GM12878 (cell line): ENCODE measurements around the gene PCAT6. TPM values are rescaled to one million over a fixed set of nuclear protein-coding genes. Genes with fewer than 3 reads are reported as not detected.

Experiments used
- ATAC-seq: fragments of 200-7000 bp; cut with Tn5 transposase; 3 replicates; pipeline ENCODE4 v1.9.1; 2020; ENCODE audit warnings: mild to moderate bottlenecking, moderate library complexity
- BruUV-seq: library from RNA; stranded (reverse); fragments of 400-500 nt; replicated peaks from 2 replicates; lab custom pipeline; 2021; lab: Mats Ljungman, UMichigan
- CTCF ChIA-PET: fragments of 300-600 bp; sonication (Branson Sonifier 250); formaldehyde crosslinking; extraction: SDS; loops from one replicate; lab custom pipeline; 2021; ENCODE audit warnings: inconsistent platforms; lab: Yijun Ruan, JAX
- POLR2A ChIA-PET: fragments of 350-600 bp; formaldehyde crosslinking; extraction: SDS; loops from one replicate; lab custom pipeline; 2021; ENCODE audit warnings: inconsistent platforms; lab: Charles Lee
- RAD21 ChIA-PET: fragments of 300-600 bp; sonication (Branson Sonifier 250); formaldehyde crosslinking; loops from one replicate; lab custom pipeline; 2023; ENCODE audit warnings: antibody characterized with exemption; ENCODE audit not compliant: unreplicated experiment; lab: Charles Lee
- SMC1A ChIA-PET: fragments of 300-600 bp; sonication (Branson Sonifier 250); formaldehyde crosslinking; loops from one replicate; lab custom pipeline; 2023; ENCODE audit not compliant: unreplicated experiment, uncharacterized antibody; lab: Charles Lee
- DNase-seq: peaks from one replicate; pipeline ENCODE4 v3.0.0-alpha.2; 2011; ENCODE audit warnings: low read depth, low spot score
- FAIRE-seq: peaks from 3 replicates; lab custom pipeline; 2011; peaks lifted over from hg19 to GRCh38; lab: Jason Lieb, UNC
- H2AFZ ChIP-seq: 2 replicates; pipeline ENCODE4 v1.6.0; 2011; ENCODE audit warnings: low read depth, low read length, control low read depth; ENCODE audit not compliant: control insufficient read depth
- H3K27ac ChIP-seq: 2 replicates; pipeline ENCODE4 v1.5.1; 2011; ENCODE audit warnings: control low read depth; ENCODE audit not compliant: control insufficient read depth, insufficient read depth
- H3K27me3 ChIP-seq, 2 experiments: replicated peaks in 1 of 2; 2 replicates each; pipeline versions ENCODE4 v1.6.0 to v1.6.1; 2011; ENCODE audit warnings: low read length in 1 of 2; ENCODE audit not compliant: control insufficient read depth in 2 of 2, insufficient read depth in 2 of 2
- H3K36me3 ChIP-seq, 2 experiments: 2 replicates each; pipeline ENCODE4 v1.5.1; 2011; ENCODE audit warnings: low read length in 1 of 2; ENCODE audit not compliant: control insufficient read depth in 2 of 2, insufficient read depth in 2 of 2
- H3K4me1 ChIP-seq: 2 replicates; pipeline ENCODE4 v1.6.1; 2011; ENCODE audit warnings: mild to moderate bottlenecking, low read length, moderate library complexity, mixed read lengths; ENCODE audit not compliant: control insufficient read depth, insufficient read depth
- H3K4me2 ChIP-seq: 2 replicates; pipeline ENCODE4 v1.6.0; 2011; ENCODE audit warnings: control low read depth; ENCODE audit not compliant: control insufficient read depth, insufficient read depth
- H3K4me3 ChIP-seq: fragments of 200-600 bp; sonication (generic); 2 replicates; pipeline ENCODE4 v1.5.1; 2016
- H3K79me2 ChIP-seq: 2 replicates; pipeline ENCODE4 v1.6.0; 2011; ENCODE audit warnings: low read length; ENCODE audit not compliant: control insufficient read depth, insufficient read depth
- H3K9ac ChIP-seq: 2 replicates; pipeline ENCODE4 v1.8.0; 2011; ENCODE audit warnings: low read length, control low read depth, mixed read lengths; ENCODE audit not compliant: control insufficient read depth, insufficient read depth
- H3K9me3 ChIP-seq: replicated peaks from 3 replicates; pipeline ENCODE4 v1.5.1; 2011; ENCODE audit warnings: mild to moderate bottlenecking, low read length; ENCODE audit not compliant: control insufficient read depth, insufficient read depth
- H4K20me1 ChIP-seq: 2 replicates; pipeline ENCODE4 v1.6.0; 2011; ENCODE audit not compliant: control insufficient read depth, insufficient read depth
- EGR1 ChIP-seq, 2 experiments: IDR thresholded peaks; 1 replicate in 1 of 2; 2 replicates in 1 of 2; pipeline ENCODE4 v1.6.1; 2011 to 2012; ENCODE audit warnings: low read depth in 2 of 2, low read length in 2 of 2, borderline replicate concordance in 1 of 2, mild to moderate bottlenecking in 1 of 2, moderate library complexity in 1 of 2
- ETV6 ChIP-seq, 2 experiments: fragments of 450-650 bp in 1 of 2; IDR thresholded peaks in 1 of 2; conservative IDR thresholded peaks in 1 of 2; 2 replicates each; pipeline ENCODE4 v1.6.1; 2014; ENCODE audit warnings: antibody characterized with exemption in 1 of 2, borderline replicate concordance in 1 of 2, low read depth in 1 of 2, mild to moderate bottlenecking in 1 of 2, moderate library complexity in 1 of 2
- EZH2 ChIP-seq: IDR thresholded peaks from 2 replicates; pipeline ENCODE4 v1.6.1; 2012; ENCODE audit warnings: low read depth, mild to moderate bottlenecking, control low read depth, inconsistent platforms, low read length, borderline replicate concordance; ENCODE audit not compliant: control insufficient read depth
- FOS ChIP-seq: IDR thresholded peaks from 3 replicates; pipeline ENCODE4 v1.6.1; 2011; ENCODE audit warnings: borderline replicate concordance; ENCODE audit not compliant: insufficient read length; ENCODE audit errors: extremely low read depth
- FOXK2 ChIP-seq: fragments of 450-650 bp; IDR thresholded peaks from 2 replicates; pipeline ENCODE4 v1.6.1; 2017; ENCODE audit warnings: mild to moderate bottlenecking, moderate library complexity
- HCFC1 ChIP-seq: fragments of 150-350 bp; IDR thresholded peaks from 2 replicates; pipeline ENCODE4 v1.6.1; 2014; ENCODE audit warnings: low read length
- LARP7 ChIP-seq: fragments of 450-650 bp; IDR thresholded peaks from 2 replicates; pipeline ENCODE4 v1.6.1; 2017; ENCODE audit warnings: mild to moderate bottlenecking
- MEF2B ChIP-seq: fragments of 450-650 bp; IDR thresholded peaks from 2 replicates; pipeline ENCODE4 v1.6.1; 2018; ENCODE audit warnings: mild to moderate bottlenecking, moderate library complexity; ENCODE audit not compliant: partially characterized antibody, poor library complexity, severe bottlenecking
- NFYA ChIP-seq: IDR thresholded peaks from 2 replicates; pipeline ENCODE4 v1.6.1; 2011; ENCODE audit warnings: low read depth, mild to moderate bottlenecking, low read length, improper control_type of control experiment, borderline replicate concordance
- RB1 ChIP-seq: fragments of 450-650 bp; formaldehyde crosslinking; IDR thresholded peaks from 2 replicates; pipeline ENCODE4 v1.6.1; 2017; ENCODE audit warnings: mild to moderate bottlenecking, borderline replicate concordance
- SRF ChIP-seq, 2 experiments: IDR thresholded peaks; 2 replicates each; pipeline ENCODE4 v1.6.1; 2011; ENCODE audit warnings: low read depth in 2 of 2, low read length in 2 of 2, mild to moderate bottlenecking in 1 of 2, moderate library complexity in 1 of 2
- SUPT20H ChIP-seq: IDR thresholded peaks from 2 replicates; pipeline ENCODE4 v1.6.1; 2011; ENCODE audit warnings: low read depth, mild to moderate bottlenecking, low read length, moderate library complexity, borderline replicate concordance; ENCODE audit not compliant: control insufficient read depth
- WGBS: methylation state at CpG from one replicate; pipeline ENCODE4 v1.1.6; 2016; ENCODE audit warnings: low lambda C conversion rate; ENCODE audit not compliant: insufficient replicate concordance, insufficient coverage; ENCODE audit errors: missing lambda C conversion rate; 5-methylcytosine and 5-hydroxymethylcytosine counted together
- in situ Hi-C: fragments of 300-500 bp; cut with MboI; formaldehyde crosslinking; loops from 9 replicates; pipeline ENCODE4 v1.14.3; 2018; ENCODE audit warnings: mixed read lengths
- intact Hi-C: fragments of 100-400 bp; cut with micrococcal nuclease; formaldehyde crosslinking; loops from one replicate; pipeline ENCODE4 v1.14.2; 2022; ENCODE audit not compliant: unreplicated experiment
- polyA plus RNA-seq, 11 experiments: library from polyadenylated mRNA; depleted of rRNA in 4 of 11; unstranded in 6 of 11; stranded (reverse) in 5 of 11; fragments of >200 nt; fragmentation: Nextera tagmentation in 4 of 11; fragmentation: Illumina TruSeq in 1 of 11; extraction: Ambion mirVana in 4 of 11; extraction: Trizol in 1 of 11; gene quantifications; 1 replicate in 1 of 11; 2 replicates in 10 of 11; pipeline versions ENCODE4 v1.2.1 to v1.2.3, GENCODE V29; 2011 to 2016; ENCODE audit warnings: inconsistent platforms in 2 of 11, missing spikeins in 2 of 11, low read depth in 1 of 11
- total RNA-seq, 4 experiments: library from RNA; depleted of rRNA in 3 of 4; stranded (reverse); fragments of >200 nt in 3 of 4; fragmentation: Illumina TruSeq in 1 of 4; extraction: Trizol in 1 of 4; gene quantifications; 2 replicates each; pipeline versions ENCODE4 v1.2.1 to v1.2.3, GENCODE V29; 2013 to 2021
- TF ChIP-seq, protein P1 (sequence below): fragments of 450-650 bp; IDR thresholded peaks from 2 replicates; pipeline ENCODE4 v1.6.1; 2014; ENCODE audit warnings: mild to moderate bottlenecking
- TF ChIP-seq, protein P2 (sequence below), 3 experiments: IDR thresholded peaks in 2 of 3; conservative IDR thresholded peaks in 1 of 3; 2 replicates each; pipeline ENCODE4 v1.5.1; 2011; ENCODE audit warnings: low read depth in 3 of 3, low read length in 3 of 3, mild to moderate bottlenecking in 3 of 3, control low read depth in 2 of 3, moderate library complexity in 2 of 3, inconsistent platforms in 1 of 3, mixed read lengths in 1 of 3; ENCODE audit not compliant: control insufficient read depth in 2 of 3, insufficient read depth in 1 of 3; ENCODE audit errors: extremely low read depth in 1 of 3
- TF ChIP-seq, protein P3 (sequence below): fragments of 450-650 bp; formaldehyde crosslinking; IDR thresholded peaks from 2 replicates; pipeline ENCODE4 v1.5.0; 2022; ENCODE audit warnings: mild to moderate bottlenecking, missing genetic modification characterization

Gene PCAT6
- total and polyA plus RNA-seq, 10 of the 15 experiments (the other 5 are each of a cell fraction or from before 2014, with no cell fraction given): 0.16 to 0.83 (median 0.48) TPM; not detected in 4

DNA sequence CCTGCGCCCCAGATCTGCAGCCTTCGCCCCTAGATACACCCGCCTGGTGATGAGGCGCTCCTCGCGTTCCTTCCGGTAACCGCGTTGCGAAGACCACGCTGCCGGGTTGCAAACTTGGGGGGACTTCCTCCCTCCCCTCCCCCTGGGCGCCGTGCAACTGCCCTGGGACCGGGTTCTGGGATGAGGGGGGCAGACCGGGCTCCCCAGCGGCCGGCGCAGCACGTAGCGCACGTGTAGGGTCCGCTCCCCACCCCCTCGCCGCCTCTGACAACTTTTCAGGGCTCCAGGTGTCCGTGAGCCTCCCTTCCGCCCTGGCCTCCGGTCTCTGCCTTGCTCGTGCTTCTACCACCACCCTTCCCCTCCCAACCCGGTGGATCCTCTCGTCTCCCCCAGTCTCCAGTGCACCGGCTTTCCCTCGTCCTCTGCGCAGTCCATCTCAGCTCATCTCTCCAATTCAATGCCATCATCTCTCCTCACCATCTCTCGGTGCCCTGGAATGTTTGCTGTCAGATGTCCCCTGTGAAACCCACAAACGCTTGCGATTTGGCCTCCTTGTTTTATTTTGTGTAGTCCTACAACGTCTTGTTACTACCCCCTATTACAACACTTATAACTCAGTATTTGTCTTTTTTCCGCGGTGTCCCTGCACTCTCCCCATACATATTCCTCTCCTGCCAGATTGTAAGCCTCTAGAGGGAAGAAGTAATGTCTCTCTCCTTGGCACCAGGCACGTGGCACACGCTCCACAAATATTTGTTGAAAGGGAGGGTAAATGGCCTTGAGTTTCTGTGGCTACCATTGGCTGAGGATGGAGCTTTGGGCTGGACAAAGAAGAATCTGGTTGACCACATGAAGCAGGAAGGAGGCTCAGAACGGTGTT lies 782 bp downstream of the PCAT6 start:
- Histone ChIP-seq H3K27ac (no peak overlapping the region), H3K9me3 (no peaks in the 10 kb centered on the region), H3K4me3 (peak overlapping the region; percentile 81), H3K27me3 (no peaks in the 10 kb centered on the region; a peak in 3 of 4 replicates), H3K4me1 (peaks cover 3% of the 10 kb centered on the region; the same call in 1 of the 2 replicates), H3K4me2 (peak overlapping the region; percentile 79), H3K9ac (peak overlapping the region; percentile 56), H3K79me2 (peaks cover 5% of the 10 kb centered on the region), H3K36me3 (no peaks in the 10 kb centered on the region), H4K20me1 (no peaks in the 10 kb centered on the region), H2AFZ (peak overlapping the region; percentile 88)
- intact Hi-C loops: no loop called here
- POLR2A ChIA-PET: interaction anchor here (0.9 to 1.3 kb wide), 2 partner anchors 9 to 11 kb away, joined by 3 to 6 read pairs; no protein-coding TSS in a partner anchor
- SMC1A ChIA-PET: interaction anchor here (1.0 to 1.9 kb wide), 4 partner anchors 10 to 61 kb away, joined by 3 to 6 read pairs (median 4); no protein-coding TSS in a partner anchor
- BruUV-seq: no TSS peak
- 12% methylated on average over 43 of the region's 43 CpGs for WGBS
- RAD21 ChIA-PET: no interaction called here
- FAIRE-seq (peak; percentile 54), ATAC-seq (peak; percentile 6), DNase-seq (no peak)
- CTCF ChIA-PET: interaction anchor here (0.6 to 1.3 kb wide), 3 partner anchors 28 to 1281 kb away, joined by 3 read pairs; no protein-coding TSS in a partner anchor
- in situ Hi-C loops: no loop called here
- TF ChIP-seq NFYA: no peak
- TF ChIP-seq, protein P1, sequence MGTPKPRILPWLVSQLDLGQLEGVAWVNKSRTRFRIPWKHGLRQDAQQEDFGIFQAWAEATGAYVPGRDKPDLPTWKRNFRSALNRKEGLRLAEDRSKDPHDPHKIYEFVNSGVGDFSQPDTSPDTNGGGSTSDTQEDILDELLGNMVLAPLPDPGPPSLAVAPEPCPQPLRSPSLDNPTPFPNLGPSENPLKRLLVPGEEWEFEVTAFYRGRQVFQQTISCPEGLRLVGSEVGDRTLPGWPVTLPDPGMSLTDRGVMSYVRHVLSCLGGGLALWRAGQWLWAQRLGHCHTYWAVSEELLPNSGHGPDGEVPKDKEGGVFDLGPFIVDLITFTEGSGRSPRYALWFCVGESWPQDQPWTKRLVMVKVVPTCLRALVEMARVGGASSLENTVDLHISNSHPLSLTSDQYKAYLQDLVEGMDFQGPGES: no peak
- TF ChIP-seq, protein P2, sequence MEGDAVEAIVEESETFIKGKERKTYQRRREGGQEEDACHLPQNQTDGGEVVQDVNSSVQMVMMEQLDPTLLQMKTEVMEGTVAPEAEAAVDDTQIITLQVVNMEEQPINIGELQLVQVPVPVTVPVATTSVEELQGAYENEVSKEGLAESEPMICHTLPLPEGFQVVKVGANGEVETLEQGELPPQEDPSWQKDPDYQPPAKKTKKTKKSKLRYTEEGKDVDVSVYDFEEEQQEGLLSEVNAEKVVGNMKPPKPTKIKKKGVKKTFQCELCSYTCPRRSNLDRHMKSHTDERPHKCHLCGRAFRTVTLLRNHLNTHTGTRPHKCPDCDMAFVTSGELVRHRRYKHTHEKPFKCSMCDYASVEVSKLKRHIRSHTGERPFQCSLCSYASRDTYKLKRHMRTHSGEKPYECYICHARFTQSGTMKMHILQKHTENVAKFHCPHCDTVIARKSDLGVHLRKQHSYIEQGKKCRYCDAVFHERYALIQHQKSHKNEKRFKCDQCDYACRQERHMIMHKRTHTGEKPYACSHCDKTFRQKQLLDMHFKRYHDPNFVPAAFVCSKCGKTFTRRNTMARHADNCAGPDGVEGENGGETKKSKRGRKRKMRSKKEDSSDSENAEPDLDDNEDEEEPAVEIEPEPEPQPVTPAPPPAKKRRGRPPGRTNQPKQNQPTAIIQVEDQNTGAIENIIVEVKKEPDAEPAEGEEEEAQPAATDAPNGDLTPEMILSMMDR (IDR thresholded peaks at IDR 0.05 in 2 of 3, conservative IDR thresholded peaks at IDR 0.05 in 1 of 3; ENCODE audit: control insufficient read depth in 2 of 3, extremely low read depth in 1 of 3, insufficient read depth in 1 of 3, low read depth in 3 of 3, low read length in 3 of 3): no peak
- no peak for TF ChIP-seq LARP7
- TF ChIP-seq, protein P3, sequence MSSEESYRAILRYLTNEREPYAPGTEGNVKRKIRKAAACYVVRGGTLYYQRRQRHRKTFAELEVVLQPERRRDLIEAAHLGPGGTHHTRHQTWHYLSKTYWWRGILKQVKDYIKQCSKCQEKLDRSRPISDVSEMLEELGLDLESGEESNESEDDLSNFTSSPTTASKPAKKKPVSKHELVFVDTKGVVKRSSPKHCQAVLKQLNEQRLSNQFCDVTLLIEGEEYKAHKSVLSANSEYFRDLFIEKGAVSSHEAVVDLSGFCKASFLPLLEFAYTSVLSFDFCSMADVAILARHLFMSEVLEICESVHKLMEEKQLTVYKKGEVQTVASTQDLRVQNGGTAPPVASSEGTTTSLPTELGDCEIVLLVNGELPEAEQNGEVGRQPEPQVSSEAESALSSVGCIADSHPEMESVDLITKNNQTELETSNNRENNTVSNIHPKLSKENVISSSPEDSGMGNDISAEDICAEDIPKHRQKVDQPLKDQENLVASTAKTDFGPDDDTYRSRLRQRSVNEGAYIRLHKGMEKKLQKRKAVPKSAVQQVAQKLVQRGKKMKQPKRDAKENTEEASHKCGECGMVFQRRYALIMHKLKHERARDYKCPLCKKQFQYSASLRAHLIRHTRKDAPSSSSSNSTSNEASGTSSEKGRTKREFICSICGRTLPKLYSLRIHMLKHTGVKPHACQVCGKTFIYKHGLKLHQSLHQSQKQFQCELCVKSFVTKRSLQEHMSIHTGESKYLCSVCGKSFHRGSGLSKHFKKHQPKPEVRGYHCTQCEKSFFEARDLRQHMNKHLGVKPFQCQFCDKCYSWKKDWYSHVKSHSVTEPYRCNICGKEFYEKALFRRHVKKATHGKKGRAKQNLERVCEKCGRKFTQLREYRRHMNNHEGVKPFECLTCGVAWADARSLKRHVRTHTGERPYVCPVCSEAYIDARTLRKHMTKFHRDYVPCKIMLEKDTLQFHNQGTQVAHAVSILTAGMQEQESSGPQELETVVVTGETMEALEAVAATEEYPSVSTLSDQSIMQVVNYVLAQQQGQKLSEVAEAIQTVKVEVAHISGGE (CRISPR knock-in tag): no peak
- TF ChIP-seq FOXK2: no peak
- TF ChIP-seq HCFC1: no peak
- no peak for TF ChIP-seq EZH2
- TF ChIP-seq ETV6 (conservative IDR thresholded peaks at IDR 0.05 in 1 of 2, IDR thresholded peaks at IDR 0.05 in 1 of 2; ENCODE audit: borderline replicate concordance in 1 of 2, low read depth in 1 of 2): no peak
- TF ChIP-seq SUPT20H: no peak
- no peak for TF ChIP-seq FOS
- TF ChIP-seq MEF2B: peak; percentile 18
- no peak for TF ChIP-seq SRF (IDR thresholded peaks at IDR 0.05; ENCODE audit: low read depth in 2 of 2, low read length in 2 of 2)
- no peak for TF ChIP-seq EGR1 (IDR thresholded peaks at IDR 0.05; ENCODE audit: borderline replicate concordance in 1 of 2, low read depth in 2 of 2, low read length in 2 of 2)
- no peak for TF ChIP-seq RB1
